Loucy (cell line): ENCODE results near the gene LYSET.

Experiments
- EZH2phosphoT487 ChIP-seq: fragments of 200-600 bp; IDR thresholded peaks from 2 replicates; pipeline ENCODE4 v1.6.1; 2018; ENCODE audit warnings: antibody characterized with exemption, mild to moderate bottlenecking, moderate library complexity, borderline replicate concordance
- TF ChIP-seq, protein P1 (sequence below): fragments of 200-600 bp; sonication (generic); conservative IDR thresholded peaks from 2 replicates; pipeline ENCODE4 v1.5.1; 2014; ENCODE audit warnings: mild to moderate bottlenecking, antibody characterized with exemption, low read length

DNA sequence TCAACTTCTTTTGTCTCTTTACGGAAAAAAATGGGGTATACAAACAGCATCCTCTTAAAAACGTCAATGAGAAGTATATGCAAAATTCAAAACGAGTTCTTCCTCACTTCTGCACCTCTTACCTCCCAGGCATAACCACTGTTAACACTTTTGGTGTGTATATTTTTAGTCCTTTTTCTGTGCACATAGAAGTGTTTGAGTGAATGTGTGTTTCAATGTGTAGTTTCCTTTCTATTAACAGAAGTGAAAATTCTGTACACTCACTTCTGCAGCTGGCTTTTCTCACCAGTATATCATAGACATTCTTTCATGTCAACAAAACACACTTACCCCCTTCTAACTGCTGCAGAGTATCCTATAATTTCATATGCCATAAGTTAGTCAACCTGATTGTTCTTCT, 27.3 kb downstream of the LYSET start:
- TF ChIP-seq, protein P1, sequence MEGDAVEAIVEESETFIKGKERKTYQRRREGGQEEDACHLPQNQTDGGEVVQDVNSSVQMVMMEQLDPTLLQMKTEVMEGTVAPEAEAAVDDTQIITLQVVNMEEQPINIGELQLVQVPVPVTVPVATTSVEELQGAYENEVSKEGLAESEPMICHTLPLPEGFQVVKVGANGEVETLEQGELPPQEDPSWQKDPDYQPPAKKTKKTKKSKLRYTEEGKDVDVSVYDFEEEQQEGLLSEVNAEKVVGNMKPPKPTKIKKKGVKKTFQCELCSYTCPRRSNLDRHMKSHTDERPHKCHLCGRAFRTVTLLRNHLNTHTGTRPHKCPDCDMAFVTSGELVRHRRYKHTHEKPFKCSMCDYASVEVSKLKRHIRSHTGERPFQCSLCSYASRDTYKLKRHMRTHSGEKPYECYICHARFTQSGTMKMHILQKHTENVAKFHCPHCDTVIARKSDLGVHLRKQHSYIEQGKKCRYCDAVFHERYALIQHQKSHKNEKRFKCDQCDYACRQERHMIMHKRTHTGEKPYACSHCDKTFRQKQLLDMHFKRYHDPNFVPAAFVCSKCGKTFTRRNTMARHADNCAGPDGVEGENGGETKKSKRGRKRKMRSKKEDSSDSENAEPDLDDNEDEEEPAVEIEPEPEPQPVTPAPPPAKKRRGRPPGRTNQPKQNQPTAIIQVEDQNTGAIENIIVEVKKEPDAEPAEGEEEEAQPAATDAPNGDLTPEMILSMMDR = no peak
- no peak for TF ChIP-seq EZH2phosphoT487
